Fibroblast of skin of scalp (primary cell): ENCODE data around the gene LDB3.
A peak's percentile ranks its signal among the peaks of the same experiment; 100 is the strongest.

Experiments used
- DNase-seq: peaks from one replicate; pipeline ENCODE4 v3.0.0-alpha.2; 2013

Gene LDB3

GRCh38 chr10:86665218-86665607, 3.1 kb upstream of the LDB3 start:
- DNase-seq, result no peak

GRCh38 chr10:86665868-86666267, 2.4 kb upstream of the LDB3 start:
- no peak for DNase-seq

- DNase-seq, result no peak
These were observed 1.8 kb upstream of the LDB3 start for GRCh38 chr10:86666538-86666937.

- DNase-seq, result no peak
These were observed 710 bp upstream of the LDB3 start for GRCh38 chr10:86667421-86668181.

GRCh38 chr10:86670290-86670811, 2.0 kb downstream of the LDB3 start:
- no peak for DNase-seq

- no peak for DNase-seq
These were observed 2.6 kb downstream of the LDB3 start for GRCh38 chr10:86670876-86671275.

GRCh38 chr10:86671419-86671818, 3.1 kb downstream of the LDB3 start:
- no peak for DNase-seq

GRCh38 chr10:86671985-86672710, 3.8 kb downstream of the LDB3 start:
- DNase-seq, result peak; percentile 31

GRCh38 chr10:86673216-86673826, 5.0 kb downstream of the LDB3 start:
- no peak for DNase-seq

- DNase-seq, result no peak
These were observed 5.7 kb downstream of the LDB3 start for GRCh38 chr10:86673827-86674581.

- DNase-seq, result no peak
These were observed 6.6 kb downstream of the LDB3 start for GRCh38 chr10:86674912-86675311.

- peak; percentile 30 for DNase-seq
These were observed 9.1 kb downstream of the LDB3 start for GRCh38 chr10:86677374-86677773.

GRCh38 chr10:86678999-86679792, 10.9 kb downstream of the LDB3 start:
- no peak for DNase-seq

- DNase-seq, result no peak
These were observed 12.7 kb downstream of the LDB3 start for GRCh38 chr10:86681047-86681446.

GRCh38 chr10:86681722-86682386, 13.5 kb downstream of the LDB3 start:
- no peak for DNase-seq

GRCh38 chr10:86682675-86683074, 14.4 kb downstream of the LDB3 start:
- DNase-seq, result no peak

GRCh38 chr10:86684331-86685097, 16.2 kb downstream of the LDB3 start:
- DNase-seq, result peak; percentile 58

- DNase-seq, result no peak
These were observed 17.1 kb downstream of the LDB3 start for GRCh38 chr10:86685416-86685815.

- no peak for DNase-seq
These were observed 17.8 kb downstream of the LDB3 start for GRCh38 chr10:86685893-86686632.

GRCh38 chr10:86686972-86687371, 18.7 kb downstream of the LDB3 start:
- no peak for DNase-seq
